Measurements from ENCODE around the gene CASR.

Gene CASR

DNA sequence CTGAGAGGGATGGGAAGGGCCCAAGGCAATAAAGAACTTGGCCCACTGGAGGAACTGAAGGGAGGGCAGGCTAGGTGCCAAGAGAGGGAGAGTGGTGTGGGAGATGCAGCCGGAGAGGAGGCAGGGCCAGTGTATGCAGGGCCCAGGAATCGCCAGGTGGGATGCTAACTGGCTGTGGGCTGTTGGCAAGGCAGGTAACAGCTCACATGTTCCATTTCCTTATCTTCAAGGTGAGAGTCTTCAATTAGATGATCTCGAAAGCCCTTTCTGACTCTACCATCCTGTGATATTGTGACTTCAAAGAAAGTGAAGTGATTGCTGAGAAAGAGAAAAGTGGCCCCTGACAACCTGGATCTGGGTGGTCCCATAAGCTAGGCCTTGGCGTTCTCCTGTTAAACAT is 49.0 kb downstream of the CASR start:
- H3K36me3 Mint-ChIP-seq (ENCODE audit: low read depth): no peaks in the 10 kb centered on the region

DNA sequence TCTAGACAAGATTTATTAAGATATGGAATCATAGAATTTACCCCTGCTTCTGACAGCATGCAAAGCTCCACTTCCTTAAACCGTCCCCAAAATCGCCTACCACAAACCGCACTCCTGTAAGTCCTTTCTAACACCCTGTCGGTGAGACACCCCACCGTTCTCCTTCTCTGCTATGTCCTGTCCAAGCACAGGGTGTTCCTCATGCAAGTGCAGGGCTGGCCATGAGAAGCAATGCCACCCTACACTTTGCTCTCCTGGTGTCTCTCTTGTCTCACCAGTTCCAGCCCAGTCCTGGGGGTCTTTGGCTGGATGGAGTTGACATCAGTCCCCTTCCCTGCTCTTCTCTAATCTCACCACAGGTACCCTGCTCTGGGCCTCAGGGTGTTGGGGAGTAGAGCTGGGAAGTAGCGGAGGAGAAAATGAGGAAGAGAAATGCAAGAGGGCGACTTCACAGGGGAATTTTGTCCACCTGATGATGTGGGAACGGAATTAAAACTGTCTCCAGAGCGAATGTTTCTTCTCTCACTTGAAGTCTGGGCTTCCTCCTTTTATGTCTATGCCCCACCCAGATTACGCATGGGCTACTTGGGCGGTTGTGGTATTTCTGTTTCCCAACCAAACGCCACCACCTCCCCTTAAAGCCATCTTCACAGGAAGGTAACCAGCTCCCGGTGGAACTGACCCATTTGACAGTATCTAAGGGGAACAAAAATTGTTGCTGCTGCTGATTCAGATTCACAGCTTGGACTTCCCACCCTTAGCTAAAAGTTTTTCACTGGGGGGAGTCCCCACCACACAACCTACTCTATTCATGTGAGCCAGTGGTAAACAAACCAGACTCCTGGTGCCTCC is 49.9 kb downstream of the CASR start:
- Mint-ChIP-seq H3K4me1 (no peaks in the 10 kb centered on the region), H3K27me3 (ENCODE audit: low read depth) (peaks cover 19% of the 10 kb centered on the region), H3K4me3 (no peak overlapping the region), H3K27ac (no peak overlapping the region), H3K9me3 (no peaks in the 10 kb centered on the region), H3K36me3 (ENCODE audit: low read depth) (no peaks in the 10 kb centered on the region)
- TF ChIP-seq, protein P1, sequence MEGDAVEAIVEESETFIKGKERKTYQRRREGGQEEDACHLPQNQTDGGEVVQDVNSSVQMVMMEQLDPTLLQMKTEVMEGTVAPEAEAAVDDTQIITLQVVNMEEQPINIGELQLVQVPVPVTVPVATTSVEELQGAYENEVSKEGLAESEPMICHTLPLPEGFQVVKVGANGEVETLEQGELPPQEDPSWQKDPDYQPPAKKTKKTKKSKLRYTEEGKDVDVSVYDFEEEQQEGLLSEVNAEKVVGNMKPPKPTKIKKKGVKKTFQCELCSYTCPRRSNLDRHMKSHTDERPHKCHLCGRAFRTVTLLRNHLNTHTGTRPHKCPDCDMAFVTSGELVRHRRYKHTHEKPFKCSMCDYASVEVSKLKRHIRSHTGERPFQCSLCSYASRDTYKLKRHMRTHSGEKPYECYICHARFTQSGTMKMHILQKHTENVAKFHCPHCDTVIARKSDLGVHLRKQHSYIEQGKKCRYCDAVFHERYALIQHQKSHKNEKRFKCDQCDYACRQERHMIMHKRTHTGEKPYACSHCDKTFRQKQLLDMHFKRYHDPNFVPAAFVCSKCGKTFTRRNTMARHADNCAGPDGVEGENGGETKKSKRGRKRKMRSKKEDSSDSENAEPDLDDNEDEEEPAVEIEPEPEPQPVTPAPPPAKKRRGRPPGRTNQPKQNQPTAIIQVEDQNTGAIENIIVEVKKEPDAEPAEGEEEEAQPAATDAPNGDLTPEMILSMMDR (IDR thresholded peaks at IDR 0.05; ENCODE audit: unreplicated experiment in 3 of 3): no peak

More for the DNA sequence above, 49.0 kb downstream of the CASR start:
- H3K9me3 Mint-ChIP-seq: no peaks in the 10 kb centered on the region
- H3K27ac Mint-ChIP-seq: no peak overlapping the region
- H3K4me1 Mint-ChIP-seq: no peaks in the 10 kb centered on the region
- TF ChIP-seq, protein P1 (IDR thresholded peaks at IDR 0.05; ENCODE audit: unreplicated experiment in 3 of 3): no peak
- H3K27me3 Mint-ChIP-seq (ENCODE audit: low read depth): peaks cover 19% of the 10 kb centered on the region
- no peak overlapping the region for H3K4me3 Mint-ChIP-seq

DNA sequence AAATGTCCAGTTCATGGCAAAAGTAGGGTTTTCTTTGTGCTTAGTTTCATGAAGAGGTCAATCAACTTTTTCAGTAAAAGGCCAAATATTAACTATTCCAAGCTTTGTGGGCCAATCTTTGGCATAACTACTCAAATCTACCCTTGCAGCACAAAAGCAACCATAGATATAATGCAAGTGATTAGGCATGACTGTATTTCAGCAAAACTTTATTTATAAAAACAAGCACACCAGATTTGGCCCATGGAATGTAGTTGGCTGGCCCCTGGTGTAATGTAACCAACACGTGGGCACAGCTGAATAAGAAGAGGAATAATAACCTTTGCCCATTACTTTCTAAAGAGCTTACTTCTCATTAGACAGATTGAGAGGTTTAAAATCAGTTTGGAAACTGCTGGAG is 50.6 kb downstream of the CASR start:
- Mint-ChIP-seq H3K27ac (no peak overlapping the region), H3K4me3 (no peak overlapping the region)
- TF ChIP-seq, protein P1 (IDR thresholded peaks at IDR 0.05; ENCODE audit: unreplicated experiment in 3 of 3): no peak

DNA sequence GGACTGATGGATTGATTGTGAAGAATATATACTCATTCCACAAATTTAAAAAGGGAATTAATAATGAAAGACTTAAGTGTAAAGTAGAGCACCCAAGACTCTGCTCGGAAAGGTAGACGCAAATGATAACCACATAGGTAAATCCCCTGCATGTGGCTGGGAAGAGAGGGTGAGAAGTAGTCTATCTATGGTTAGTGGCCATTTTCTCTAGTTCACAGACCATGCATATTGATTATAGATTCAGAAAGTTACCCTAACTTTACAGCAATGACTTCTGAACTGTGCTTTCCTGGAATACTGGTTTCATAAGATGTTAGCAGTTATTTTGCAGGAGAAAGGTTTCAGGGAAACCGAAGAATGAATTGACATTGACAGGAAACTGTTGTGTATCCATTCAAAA is 51.7 kb downstream of the CASR start:
- H3K27ac Mint-ChIP-seq: no peak overlapping the region
- peaks cover 24% of the 10 kb centered on the region for H3K27me3 Mint-ChIP-seq (ENCODE audit: low read depth)
- peaks cover 2% of the 10 kb centered on the region for H3K36me3 Mint-ChIP-seq (ENCODE audit: low read depth)
- TF ChIP-seq, protein P1 (IDR thresholded peaks at IDR 0.05; ENCODE audit: unreplicated experiment in 3 of 3): no peak
- no peak overlapping the region for H3K4me3 Mint-ChIP-seq
- H3K9me3 Mint-ChIP-seq: no peaks in the 10 kb centered on the region
- H3K4me1 Mint-ChIP-seq: no peaks in the 10 kb centered on the region

More for the DNA sequence above, 50.6 kb downstream of the CASR start:
- Mint-ChIP-seq H3K27me3 (ENCODE audit: low read depth) (peaks cover 19% of the 10 kb centered on the region), H3K9me3 (no peaks in the 10 kb centered on the region), H3K4me1 (no peaks in the 10 kb centered on the region), H3K36me3 (ENCODE audit: low read depth) (no peaks in the 10 kb centered on the region)

DNA sequence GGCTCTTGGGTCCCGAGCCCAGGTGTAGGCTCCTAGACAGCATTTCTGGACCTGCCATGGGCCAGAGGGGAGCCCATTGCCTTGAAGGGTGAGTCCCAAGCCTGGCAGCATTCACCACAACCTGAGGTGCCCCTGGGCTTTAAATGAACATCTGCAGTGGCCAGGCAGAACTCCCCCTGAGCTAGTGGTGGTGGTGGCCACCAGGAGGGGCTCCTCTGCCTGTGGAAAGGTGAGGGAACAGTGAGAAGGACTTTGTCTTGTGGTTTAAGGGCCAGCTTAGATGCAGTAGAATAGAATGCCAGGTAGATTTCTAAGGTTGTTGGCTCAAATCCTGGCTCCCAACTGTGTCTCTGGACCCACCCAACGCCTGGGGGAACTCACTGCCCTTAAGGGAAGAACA is 55.6 kb downstream of the CASR start:
- H3K4me1 Mint-ChIP-seq: no peaks in the 10 kb centered on the region
- peaks cover 25% of the 10 kb centered on the region for H3K27me3 Mint-ChIP-seq (ENCODE audit: low read depth)
- H3K36me3 Mint-ChIP-seq (ENCODE audit: low read depth): peaks cover 4% of the 10 kb centered on the region
- TF ChIP-seq, protein P1 (IDR thresholded peaks at IDR 0.05; ENCODE audit: unreplicated experiment in 3 of 3): no peak
- no peak overlapping the region for H3K27ac Mint-ChIP-seq
- H3K9me3 Mint-ChIP-seq: no peaks in the 10 kb centered on the region
- H3K4me3 Mint-ChIP-seq: no peak overlapping the region

Measured in nephron (organoid).